ENCODE data around the gene POLR3C. TPM values are rescaled to one million over a fixed set of nuclear protein-coding genes. Genes with fewer than 3 reads are reported as not detected.
A peak's percentile ranks its signal among the peaks of the same experiment; 100 is the strongest.

The POLR3C gene
- total RNA-seq, 1 experiment from 2014 or later = 48.0 TPM

DNA sequence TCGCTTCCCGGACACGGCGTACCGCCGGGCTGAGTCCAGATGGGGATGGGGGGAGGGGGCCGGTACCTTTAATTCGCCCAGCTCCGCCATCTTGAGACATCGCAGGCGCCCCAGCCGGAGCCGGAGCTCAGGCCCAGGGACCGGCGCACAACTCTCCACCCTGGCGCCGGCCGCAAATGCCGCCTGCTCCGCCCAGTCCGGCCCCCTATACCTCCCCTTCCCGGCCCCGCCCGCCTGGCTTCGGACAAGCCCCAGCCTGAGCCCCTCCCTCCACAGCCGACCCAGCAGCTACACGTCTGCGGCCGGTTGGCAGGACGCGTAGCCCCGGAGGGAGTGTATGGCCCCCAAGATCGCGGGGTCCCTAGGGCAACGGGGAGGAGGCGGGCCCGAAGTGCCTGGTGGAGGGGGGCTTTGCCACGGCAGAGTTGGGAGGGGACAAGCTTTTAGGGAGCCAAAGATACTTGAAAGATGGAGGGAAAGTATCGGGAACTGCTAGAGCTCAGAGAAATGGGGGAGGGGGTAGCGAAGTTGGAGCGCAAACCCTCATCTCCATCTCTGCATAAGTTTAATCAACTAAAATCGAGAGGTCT, 35.0 kb downstream of the POLR3C start, which contains the start of gene PIAS3:
PIAS3 (minus strand) TSS at position 181 of the 590 bp plus-strand sequence; CDS start at position 90, 91 bp downstream.
- peaks cover 3% of the 10 kb centered on the region; the same call in 1 of the 2 replicates for H3K4me1 ChIP-seq
- intact Hi-C loops (cut with micrococcal nuclease; ENCODE audit: unreplicated experiment) = loop anchor here (1.0 to 2.0 kb wide), 2 partner anchors 14 to 26 kb away; partner anchors contain the start of genes ANKRD35 and NUDT17
- peak; percentile 96 to 97 for DNase-seq
- no TSS peak for BruUV-seq (replicated peaks)
- peaks cover 7% of the 10 kb centered on the region for H3K4me1 Mint-ChIP-seq (ENCODE audit: low read depth, unreplicated experiment)
- TF ChIP-seq, protein P1, sequence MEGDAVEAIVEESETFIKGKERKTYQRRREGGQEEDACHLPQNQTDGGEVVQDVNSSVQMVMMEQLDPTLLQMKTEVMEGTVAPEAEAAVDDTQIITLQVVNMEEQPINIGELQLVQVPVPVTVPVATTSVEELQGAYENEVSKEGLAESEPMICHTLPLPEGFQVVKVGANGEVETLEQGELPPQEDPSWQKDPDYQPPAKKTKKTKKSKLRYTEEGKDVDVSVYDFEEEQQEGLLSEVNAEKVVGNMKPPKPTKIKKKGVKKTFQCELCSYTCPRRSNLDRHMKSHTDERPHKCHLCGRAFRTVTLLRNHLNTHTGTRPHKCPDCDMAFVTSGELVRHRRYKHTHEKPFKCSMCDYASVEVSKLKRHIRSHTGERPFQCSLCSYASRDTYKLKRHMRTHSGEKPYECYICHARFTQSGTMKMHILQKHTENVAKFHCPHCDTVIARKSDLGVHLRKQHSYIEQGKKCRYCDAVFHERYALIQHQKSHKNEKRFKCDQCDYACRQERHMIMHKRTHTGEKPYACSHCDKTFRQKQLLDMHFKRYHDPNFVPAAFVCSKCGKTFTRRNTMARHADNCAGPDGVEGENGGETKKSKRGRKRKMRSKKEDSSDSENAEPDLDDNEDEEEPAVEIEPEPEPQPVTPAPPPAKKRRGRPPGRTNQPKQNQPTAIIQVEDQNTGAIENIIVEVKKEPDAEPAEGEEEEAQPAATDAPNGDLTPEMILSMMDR (IDR thresholded peaks at IDR 0.05; ENCODE audit: insufficient read depth in 1 of 2, low read depth in 1 of 2, low read length in 1 of 2, severe bottlenecking in 1 of 2, unreplicated experiment in 1 of 2) = no peak
- H3K9me3 Mint-ChIP-seq (ENCODE audit: unreplicated experiment) = no peaks in the 10 kb centered on the region
- no peaks in the 10 kb centered on the region for H3K9me3 ChIP-seq
- H3K36me3 Mint-ChIP-seq (ENCODE audit: insufficient read depth, unreplicated experiment) = peaks cover 18% of the 10 kb centered on the region
- peaks cover 3% of the 10 kb centered on the region; the same call in 1 of the 2 replicates for H3K36me3 ChIP-seq (ENCODE audit: control insufficient read depth, insufficient read depth, low read length)
- POLR2A ChIA-PET = interaction anchor here (0.6 to 2.1 kb wide), 13 partner anchors 9 to 180 kb away, joined by 3 to 30 read pairs (median 6); partner anchors contain the start of genes ANKRD34A, LIX1L, NUDT17 and PDZK1
- H3K4me3 ChIP-seq (ENCODE audit: low read depth, low read length) = peak within 1 kb of the TSS; percentile 85
- peak within 1 kb of the TSS; percentile 92 for H3K4me3 Mint-ChIP-seq (ENCODE audit: unreplicated experiment)
- H3K27me3 Mint-ChIP-seq (ENCODE audit: insufficient read depth, unreplicated experiment) = no peaks in the 10 kb centered on the region
- peak within 1 kb of the TSS; percentile 78 for H3K27ac Mint-ChIP-seq (ENCODE audit: unreplicated experiment)
- no peaks in the 10 kb centered on the region for H3K27me3 ChIP-seq (replicated peaks; ENCODE audit: control insufficient read depth, insufficient read depth, low read length)
- CTCF ChIA-PET = interaction anchor here (0.6 to 4.3 kb wide), 11 partner anchors 12 to 173 kb away, joined by 3 to 136 read pairs (median 4); partner anchors contain the start of genes ANKRD35, NUDT17, PEX11B and RBM8A

DNA sequence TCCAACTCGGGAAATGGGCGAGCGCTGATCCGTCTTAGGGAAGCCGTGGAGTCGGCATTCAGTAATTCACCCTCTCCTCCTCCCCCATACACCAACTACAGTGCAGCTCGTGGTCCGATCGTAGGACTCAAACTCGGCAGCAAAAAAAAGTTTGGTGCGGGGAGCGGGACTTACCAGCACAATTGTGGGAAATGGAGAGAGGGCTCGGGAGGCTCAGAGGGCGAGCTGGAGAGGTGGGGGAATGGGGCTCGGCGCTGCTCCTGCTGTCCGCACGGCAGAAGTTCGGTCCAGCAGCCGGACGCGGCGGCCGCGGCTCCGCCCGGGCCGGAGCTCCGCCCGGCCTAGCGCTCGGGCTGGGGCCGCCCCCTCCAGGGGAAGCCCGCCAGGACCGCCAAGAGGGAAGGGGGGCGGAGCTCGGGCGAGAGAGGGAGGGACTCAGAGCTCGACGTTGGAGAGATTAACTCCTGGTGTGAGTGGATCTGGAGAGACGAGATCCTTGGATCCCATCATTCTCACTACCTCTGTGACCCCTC, 35.6 kb downstream of the POLR3C start:
- CTCF ChIA-PET = interaction anchor here (0.9 to 4.3 kb wide), 7 partner anchors 13 to 161 kb away, joined by 3 to 136 read pairs (median 5); partner anchors contain the start of genes NUDT17 and RBM8A
- H3K4me3 ChIP-seq (ENCODE audit: low read depth, low read length) = peak overlapping the region; percentile 85

More for the DNA sequence above, 35.6 kb downstream of the POLR3C start:
- peak overlapping the region; percentile 78 for H3K27ac Mint-ChIP-seq (ENCODE audit: unreplicated experiment)
- Histone ChIP-seq H3K4me1 (peaks cover 3% of the 10 kb centered on the region; the same call in 1 of the 2 replicates), H3K27me3 (replicated peaks; ENCODE audit: control insufficient read depth, insufficient read depth, low read length) (no peaks in the 10 kb centered on the region), H3K36me3 (ENCODE audit: control insufficient read depth, insufficient read depth, low read length) (peaks cover 3% of the 10 kb centered on the region; the same call in 1 of the 2 replicates), H3K9me3 (no peaks in the 10 kb centered on the region)
- peak; percentile 89 to 91 for DNase-seq
- peaks cover 7% of the 10 kb centered on the region for H3K4me1 Mint-ChIP-seq (ENCODE audit: low read depth, unreplicated experiment)
- peaks cover 12% of the 10 kb centered on the region for H3K36me3 Mint-ChIP-seq (ENCODE audit: insufficient read depth, unreplicated experiment)
- intact Hi-C loops (cut with micrococcal nuclease; ENCODE audit: unreplicated experiment) = loop anchor here (2.0 kb wide), 1 partner anchor 25 kb away; the partner anchor contains the start of gene ANKRD35
- POLR2A ChIA-PET = interaction anchor here (0.5 to 2.1 kb wide), 10 partner anchors 10 to 180 kb away, joined by 3 to 30 read pairs (median 6); partner anchors contain the start of genes ANKRD34A, LIX1L, NUDT17 and POLR3C
- no peaks in the 10 kb centered on the region for H3K27me3 Mint-ChIP-seq (ENCODE audit: insufficient read depth, unreplicated experiment)
- BruUV-seq (replicated peaks) = no TSS peak
- TF ChIP-seq, protein P1 (IDR thresholded peaks at IDR 0.05; ENCODE audit: insufficient read depth in 1 of 2, low read depth in 1 of 2, low read length in 1 of 2, severe bottlenecking in 1 of 2, unreplicated experiment in 1 of 2) = no peak
- H3K4me3 Mint-ChIP-seq (ENCODE audit: unreplicated experiment) = peak overlapping the region; percentile 92
- no peaks in the 10 kb centered on the region for H3K9me3 Mint-ChIP-seq (ENCODE audit: unreplicated experiment)
